ENCODE measurements around the gene ZMYM2.
A peak's percentile ranks its signal among the peaks of the same experiment; 100 is the strongest.

The ZMYM2 gene

GRCh38 chr13:20114066-20114610 is 155.6 kb downstream of the ZMYM2 start:
- DNase-seq = peak; percentile 44

- peak; percentile 44 for DNase-seq
These were observed 157.7 kb downstream of the ZMYM2 start for GRCh38 chr13:20116213-20116612.

GRCh38 chr13:20118268-20119140 is 160.0 kb downstream of the ZMYM2 start:
- DNase-seq = peak; percentile 82

GRCh38 chr13:20119960-20120359 is 161.4 kb downstream of the ZMYM2 start:
- no peak for DNase-seq

GRCh38 chr13:20121159-20121525 is 162.6 kb downstream of the ZMYM2 start:
- DNase-seq = no peak

- no peak for DNase-seq
These were observed 165.8 kb downstream of the ZMYM2 start for GRCh38 chr13:20124303-20124702.

- peak; percentile 31 for DNase-seq
These were observed 166.7 kb downstream of the ZMYM2 start for GRCh38 chr13:20125129-20125782.

- DNase-seq = peak; percentile 3
These were observed 167.2 kb downstream of the ZMYM2 start for GRCh38 chr13:20125783-20126165.

- peak; percentile 43 for DNase-seq
These were observed 168.2 kb downstream of the ZMYM2 start for GRCh38 chr13:20126541-20127261.

GRCh38 chr13:20127262-20127561 is 168.7 kb downstream of the ZMYM2 start:
- DNase-seq = no peak

GRCh38 chr13:20127562-20128458 is 169.3 kb downstream of the ZMYM2 start:
- peak; percentile 78 for DNase-seq

GRCh38 chr13:20128459-20128931 is 170.0 kb downstream of the ZMYM2 start:
- DNase-seq = peak; percentile 67

GRCh38 chr13:20129076-20129475 is 170.5 kb downstream of the ZMYM2 start:
- peak; percentile 30 for DNase-seq

- DNase-seq = no peak
These were observed 171.5 kb downstream of the ZMYM2 start for GRCh38 chr13:20130012-20130411.

GRCh38 chr13:20130652-20131051 is 172.1 kb downstream of the ZMYM2 start:
- no peak for DNase-seq

- DNase-seq = peak; percentile 46
These were observed 172.7 kb downstream of the ZMYM2 start for GRCh38 chr13:20131057-20131832.

GRCh38 chr13:20132052-20132634 is 173.6 kb downstream of the ZMYM2 start:
- peak; percentile 19 for DNase-seq

GRCh38 chr13:20134732-20135131 is 176.2 kb downstream of the ZMYM2 start:
- DNase-seq = no peak

- peak; percentile 77 for DNase-seq
These were observed 178.5 kb downstream of the ZMYM2 start for GRCh38 chr13:20136781-20137703.

GRCh38 chr13:20137875-20138274 is 179.3 kb downstream of the ZMYM2 start:
- DNase-seq = peak; percentile 8

Measured in activated effector memory CD4-positive, alpha-beta T cell treated with anti-CD3 and anti-CD28 coated beads, Interleukin-2, amount 50 U/mL, for 16 hours (primary cell).